GM18505 (cell line): ENCODE data around the gene TBPL1.
"Not testable (repeated sequence)": the region's sequence is repeated elsewhere in the genome, so short reads cannot be mapped to it uniquely, and the experiment has no call there.

Experiments used
- ATAC-seq: cut with Tn5 transposase; IDR thresholded peaks from one replicate; pipeline ENCODE4 v1.9.1; 2021; ENCODE audit not compliant: unreplicated experiment
- POLR2A ChIP-seq: IDR thresholded peaks from 4 replicates; pipeline ENCODE4 v1.6.1; 2011; ENCODE audit warnings: borderline replicate concordance; ENCODE audit not compliant: insufficient read depth, insufficient read length; ENCODE audit errors: extremely low read depth

TBPL1 gene

GRCh38 chr6:133973109-133973971 is 20.3 kb downstream of the TBPL1 start:
- TF ChIP-seq POLR2A: no peak
- peak; percentile 66 for ATAC-seq

- ATAC-seq: no peak
- no peak for TF ChIP-seq POLR2A
Observed at GRCh38 chr6:133977983-133978895, 25.2 kb downstream of the TBPL1 start.

GRCh38 chr6:133978896-133979240 is 25.8 kb downstream of the TBPL1 start:
- ATAC-seq: no peak
- no peak for TF ChIP-seq POLR2A

- ATAC-seq: not testable (repeated sequence)
Observed at GRCh38 chr6:133979269-133979963, 26.4 kb downstream of the TBPL1 start.

- no peak for TF ChIP-seq POLR2A
- no peak for ATAC-seq
Observed at GRCh38 chr6:133980168-133980567, 27.1 kb downstream of the TBPL1 start.

- no peak for ATAC-seq
- no peak for TF ChIP-seq POLR2A
Observed at GRCh38 chr6:133983099-133983939, 30.3 kb downstream of the TBPL1 start.

- no peak for TF ChIP-seq POLR2A
- no peak for ATAC-seq
Observed at GRCh38 chr6:133985970-133986369, 32.9 kb downstream of the TBPL1 start.

GRCh38 chr6:133986942-133987341 is 33.9 kb downstream of the TBPL1 start:
- TF ChIP-seq POLR2A: no peak

GRCh38 chr6:133989525-133989924 is 36.5 kb downstream of the TBPL1 start:
- ATAC-seq: no peak
- no peak for TF ChIP-seq POLR2A

More at GRCh38 chr6:133986942-133987341, 33.9 kb downstream of the TBPL1 start:
- no peak for ATAC-seq

GRCh38 chr6:133990321-133990720 is 37.3 kb downstream of the TBPL1 start:
- ATAC-seq: no peak
- no peak for TF ChIP-seq POLR2A

GRCh38 chr6:133991096-133991593 is 38.1 kb downstream of the TBPL1 start:
- ATAC-seq: no peak
- TF ChIP-seq POLR2A: no peak

GRCh38 chr6:133992992-133993680 is 40.1 kb downstream of the TBPL1 start:
- no peak for ATAC-seq
- TF ChIP-seq POLR2A: no peak
